Measurements from ENCODE around the gene SMC6. TPM values are rescaled to one million over a fixed set of nuclear protein-coding genes. Genes with fewer than 3 reads are reported as not detected.

SMC6 gene
- polyA plus RNA-seq, 1 donor (not counting 4 experiments of a cell fraction or from before 2014, with no cell fraction given): 24.4 TPM

- FAIRE-seq: no peak
- peaks cover 2 to 4% of the 10 kb centered on the region in 2 experiments for H3K36me3 ChIP-seq (ENCODE audit: control insufficient read depth in 2 of 2, extremely low read depth in 1 of 2, insufficient read depth in 2 of 2, low read length in 2 of 2)
- dilution Hi-C loops (cut with MboI; ENCODE audit: extremely low pct_ligation_motif_present, low sequenced_read_pairs): no loop called here
These were observed 78.8 kb downstream of the SMC6 start for GRCh38 chr2:17674817-17675216.

GRCh38 chr2:17672583-17673317, 80.9 kb downstream of the SMC6 start:
- H3K9ac ChIP-seq (ENCODE audit: control insufficient read depth, extremely low read depth, insufficient read depth, low read length): no peak overlapping the region
- H3K27ac ChIP-seq (ENCODE audit: control insufficient read depth, insufficient read depth, low read length): no peak overlapping the region

More at GRCh38 chr2:17674817-17675216, 78.8 kb downstream of the SMC6 start:
- no peak for DNase-seq (ENCODE audit: low read depth, low spot score)
- no peak overlapping the region for H2AFZ ChIP-seq (ENCODE audit: control insufficient read depth, low read length)
- no peak overlapping the region for H3K4me3 ChIP-seq (ENCODE audit: control insufficient read depth in 2 of 3, extremely low read depth in 1 of 3, insufficient read depth in 2 of 3, low read depth in 1 of 3, low read length in 3 of 3)
- no peak overlapping the region for H3K27ac ChIP-seq (ENCODE audit: control insufficient read depth, insufficient read depth, low read length)
- H3K79me2 ChIP-seq (ENCODE audit: control insufficient read depth, insufficient read depth, low read length): no peaks in the 10 kb centered on the region
- H3K4me1 ChIP-seq (ENCODE audit: control insufficient read depth, extremely low read depth, insufficient read depth, low read length): no peaks in the 10 kb centered on the region
- H3K9me3 ChIP-seq (ENCODE audit: control insufficient read depth, low read depth, low read length): no peaks in the 10 kb centered on the region
- no peak overlapping the region for H3K4me2 ChIP-seq (ENCODE audit: control insufficient read depth, extremely low read depth, insufficient read depth, low read depth, low read length)
- no peaks in the 10 kb centered on the region for H3K9me1 ChIP-seq (ENCODE audit: control insufficient read depth, extremely low read depth, insufficient read depth, low read length)
- H4K20me1 ChIP-seq (ENCODE audit: control insufficient read depth, extremely low read depth, insufficient read depth, low read length): no peaks in the 10 kb centered on the region
- TF ChIP-seq CTCF (optimal IDR thresholded peaks at IDR 0.05 in 1 of 3, IDR thresholded peaks at IDR 0.05 in 1 of 3, conservative IDR thresholded peaks at IDR 0.05 in 1 of 3; ENCODE audit: extremely low read depth in 1 of 3, insufficient read depth in 2 of 3, low read length in 3 of 3) (no peak), EZH2 (IDR thresholded peaks at IDR 0.05; ENCODE audit: low read length) (no peak)
- H3K9ac ChIP-seq (ENCODE audit: control insufficient read depth, extremely low read depth, insufficient read depth, low read length): no peak overlapping the region
- H3K27me3 ChIP-seq (ENCODE audit: control insufficient read depth, extremely low read depth, insufficient read depth, low read length): no peaks in the 10 kb centered on the region

More at GRCh38 chr2:17672583-17673317, 80.9 kb downstream of the SMC6 start:
- H3K79me2 ChIP-seq (ENCODE audit: control insufficient read depth, insufficient read depth, low read length): no peaks in the 10 kb centered on the region
- H3K9me1 ChIP-seq (ENCODE audit: control insufficient read depth, extremely low read depth, insufficient read depth, low read length): no peaks in the 10 kb centered on the region
- H3K4me3 ChIP-seq (ENCODE audit: control insufficient read depth in 2 of 3, extremely low read depth in 1 of 3, insufficient read depth in 2 of 3, low read depth in 1 of 3, low read length in 3 of 3): no peak overlapping the region
- no peaks in the 10 kb centered on the region for H3K4me1 ChIP-seq (ENCODE audit: control insufficient read depth, extremely low read depth, insufficient read depth, low read length)
- H2AFZ ChIP-seq (ENCODE audit: control insufficient read depth, low read length): no peak overlapping the region
- H3K9me3 ChIP-seq (ENCODE audit: control insufficient read depth, low read depth, low read length): no peaks in the 10 kb centered on the region
- dilution Hi-C loops (cut with MboI; ENCODE audit: extremely low pct_ligation_motif_present, low sequenced_read_pairs): no loop called here
- no peak overlapping the region for H3K4me2 ChIP-seq (ENCODE audit: control insufficient read depth, extremely low read depth, insufficient read depth, low read depth, low read length)
- H3K27me3 ChIP-seq (ENCODE audit: control insufficient read depth, extremely low read depth, insufficient read depth, low read length): no peaks in the 10 kb centered on the region
- peaks cover 2 to 8% of the 10 kb centered on the region in 2 experiments for H3K36me3 ChIP-seq (ENCODE audit: control insufficient read depth in 2 of 2, extremely low read depth in 1 of 2, insufficient read depth in 2 of 2, low read length in 2 of 2)
- DNase-seq (ENCODE audit: low read depth, low spot score) (no peak), FAIRE-seq (peak; percentile 52)
- TF ChIP-seq CTCF (optimal IDR thresholded peaks at IDR 0.05 in 1 of 3, IDR thresholded peaks at IDR 0.05 in 1 of 3, conservative IDR thresholded peaks at IDR 0.05 in 1 of 3; ENCODE audit: extremely low read depth in 1 of 3, insufficient read depth in 2 of 3, low read length in 3 of 3) (no peak), EZH2 (IDR thresholded peaks at IDR 0.05; ENCODE audit: low read length) (no peak)
- H4K20me1 ChIP-seq (ENCODE audit: control insufficient read depth, extremely low read depth, insufficient read depth, low read length): no peaks in the 10 kb centered on the region
